Astrocyte of the spinal cord (primary cell): ENCODE measurements around the gene MACROD2.
"Not testable (repeated sequence)": the region's sequence is repeated elsewhere in the genome, so short reads cannot be mapped to it uniquely, and the experiment has no call there.

ENCODE experiments used
- DNase-seq: peaks from one replicate; pipeline ENCODE4 v3.0.0; 2011; ENCODE audit warnings: low read depth, low spot score
- H3K4me3 ChIP-seq: 2 replicates; pipeline ENCODE4 v1.5.1; 2011; ENCODE audit warnings: low read depth, mild to moderate bottlenecking, low read length, moderate library complexity
- in situ Hi-C: cut with HindIII; loops from 2 replicates; pipeline ENCODE4 v1.10.0; 2017; ENCODE audit warnings: low sequenced_read_pairs
- TF ChIP-seq, protein P1 (sequence below): IDR thresholded peaks from 2 replicates; pipeline ENCODE4 v1.5.1; 2012; ENCODE audit warnings: low read depth, mild to moderate bottlenecking, low read length, inconsistent platforms

The MACROD2 gene

DNA sequence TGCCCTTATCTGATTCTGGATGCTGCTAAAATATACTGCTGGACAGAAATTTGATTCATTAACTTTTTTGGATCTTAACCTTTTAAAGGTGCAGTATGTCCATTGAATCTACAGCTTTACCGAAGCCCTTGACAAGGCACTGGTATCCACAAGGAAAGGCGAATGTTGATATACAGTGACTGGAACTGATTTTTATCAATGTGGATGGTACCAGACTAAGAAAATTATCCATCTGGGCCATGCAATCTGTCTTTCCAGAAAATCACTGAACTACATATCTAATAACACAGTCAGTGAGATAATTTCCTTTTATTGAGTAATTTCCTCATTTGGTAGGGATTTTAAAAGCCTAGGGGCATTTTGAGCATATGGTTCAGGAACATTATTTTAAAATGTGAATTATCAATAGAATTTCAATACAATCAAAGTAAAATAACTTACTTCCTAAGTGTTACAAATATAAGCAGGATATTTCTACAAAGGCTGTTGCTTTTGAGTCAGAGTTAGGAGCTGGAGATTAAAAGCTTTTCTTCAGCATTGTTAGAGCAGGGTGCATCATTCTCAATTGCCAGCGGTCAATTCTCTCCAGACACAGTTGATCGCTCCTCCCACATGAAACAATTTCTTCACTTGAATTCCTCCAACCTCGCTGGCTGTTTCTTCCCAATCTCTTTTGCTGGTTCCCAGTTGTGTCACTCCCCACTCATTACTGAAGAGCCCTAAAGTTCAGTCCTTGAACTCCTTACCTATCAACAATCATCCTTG lies 927.4 kb downstream of the MACROD2 start:
- in situ Hi-C loops, result no loop called here
- DNase-seq, result no peak
- TF ChIP-seq, protein P1, sequence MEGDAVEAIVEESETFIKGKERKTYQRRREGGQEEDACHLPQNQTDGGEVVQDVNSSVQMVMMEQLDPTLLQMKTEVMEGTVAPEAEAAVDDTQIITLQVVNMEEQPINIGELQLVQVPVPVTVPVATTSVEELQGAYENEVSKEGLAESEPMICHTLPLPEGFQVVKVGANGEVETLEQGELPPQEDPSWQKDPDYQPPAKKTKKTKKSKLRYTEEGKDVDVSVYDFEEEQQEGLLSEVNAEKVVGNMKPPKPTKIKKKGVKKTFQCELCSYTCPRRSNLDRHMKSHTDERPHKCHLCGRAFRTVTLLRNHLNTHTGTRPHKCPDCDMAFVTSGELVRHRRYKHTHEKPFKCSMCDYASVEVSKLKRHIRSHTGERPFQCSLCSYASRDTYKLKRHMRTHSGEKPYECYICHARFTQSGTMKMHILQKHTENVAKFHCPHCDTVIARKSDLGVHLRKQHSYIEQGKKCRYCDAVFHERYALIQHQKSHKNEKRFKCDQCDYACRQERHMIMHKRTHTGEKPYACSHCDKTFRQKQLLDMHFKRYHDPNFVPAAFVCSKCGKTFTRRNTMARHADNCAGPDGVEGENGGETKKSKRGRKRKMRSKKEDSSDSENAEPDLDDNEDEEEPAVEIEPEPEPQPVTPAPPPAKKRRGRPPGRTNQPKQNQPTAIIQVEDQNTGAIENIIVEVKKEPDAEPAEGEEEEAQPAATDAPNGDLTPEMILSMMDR, result no peak
- H3K4me3 ChIP-seq, result no peak overlapping the region

- in situ Hi-C loops, result no loop called here
- no peak for DNase-seq
Observed at GRCh38 chr20:14924433-14924832, 929.1 kb downstream of the MACROD2 start.

GRCh38 chr20:14925300-14925699 lies 930.0 kb downstream of the MACROD2 start:
- TF ChIP-seq, protein P1, result no peak
- H3K4me3 ChIP-seq, result no peak overlapping the region
- peak; percentile 19 for DNase-seq
- in situ Hi-C loops, result no loop called here

More at GRCh38 chr20:14924433-14924832, 929.1 kb downstream of the MACROD2 start:
- TF ChIP-seq, protein P1, result no peak
- H3K4me3 ChIP-seq, result no peak overlapping the region

DNA sequence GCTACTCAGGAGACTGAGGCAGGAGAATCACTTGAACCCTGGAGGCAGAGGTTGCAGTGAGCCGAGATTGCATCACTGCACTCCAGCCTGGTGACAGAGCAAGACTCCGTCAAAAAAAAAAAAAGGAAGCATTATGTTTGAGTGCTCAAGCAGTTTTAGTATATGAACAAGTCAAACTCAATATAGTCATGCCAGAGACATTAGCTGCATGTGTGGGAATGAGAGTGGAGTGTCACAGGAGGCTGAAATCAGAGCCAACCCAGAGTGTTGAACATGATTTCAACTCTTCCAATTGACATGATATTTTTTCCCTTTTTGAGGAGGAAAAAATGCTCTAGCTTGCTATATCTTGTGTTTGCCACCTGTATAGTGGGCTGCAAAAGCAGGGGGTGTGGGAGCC lies 931.1 kb downstream of the MACROD2 start:
- in situ Hi-C loops, result not testable (repeated sequence)

GRCh38 chr20:14928083-14928482 lies 932.8 kb downstream of the MACROD2 start:
- TF ChIP-seq, protein P1, result no peak
- no peak for DNase-seq
- H3K4me3 ChIP-seq, result no peak overlapping the region
- in situ Hi-C loops, result no loop called here

More for the DNA sequence above, 931.1 kb downstream of the MACROD2 start:
- not testable (repeated sequence) for DNase-seq, H3K4me3 ChIP-seq

GRCh38 chr20:14929388-14929787 lies 934.1 kb downstream of the MACROD2 start:
- TF ChIP-seq, protein P1, result no peak
- no peak for DNase-seq
- in situ Hi-C loops, result no loop called here
- no peak overlapping the region for H3K4me3 ChIP-seq

GRCh38 chr20:14932040-14932439 lies 936.7 kb downstream of the MACROD2 start:
- no peak overlapping the region for H3K4me3 ChIP-seq
- TF ChIP-seq, protein P1, result no peak
- DNase-seq, result no peak
- in situ Hi-C loops, result no loop called here
